ENCODE measurements around the gene ARID1B.

ARID1B gene

GRCh38 chr6:157226026-157226625 is 448.9 kb downstream of the ARID1B start:
- Histone ChIP-seq H3K27me3 (ENCODE audit: low read length) (no peaks in the 10 kb centered on the region), H3K9me3 (ENCODE audit: insufficient read depth, low read length) (no peaks in the 10 kb centered on the region), H3F3A (ENCODE audit: insufficient read depth) (no peaks in the 10 kb centered on the region), H3K79me2 (ENCODE audit: insufficient read depth, low read length) (no peaks in the 10 kb centered on the region), H3K9ac (ENCODE audit: low read length) (no peak overlapping the region), H3K27ac (ENCODE audit: low read depth, low read length) (no peak overlapping the region), H3K36me3 (ENCODE audit: low read length) (no peaks in the 10 kb centered on the region), H2AFZ (ENCODE audit: low read depth, low read length, severe bottlenecking) (no peak overlapping the region), H3K4me2 (ENCODE audit: low read depth, low read length, poor library complexity, severe bottlenecking) (no peak overlapping the region), H3K9me2 (replicated peaks; ENCODE audit: insufficient read depth, low read length) (no peaks in the 10 kb centered on the region), H3K4me3 (ENCODE audit: insufficient read depth, low read length, poor library complexity, severe bottlenecking) (no peak overlapping the region), H4K20me1 (ENCODE audit: low read depth, low read length) (no peaks in the 10 kb centered on the region)
- TF ChIP-seq CTCF (IDR thresholded peaks at IDR 0.05; ENCODE audit: insufficient read depth, low read length, poor library complexity, severe bottlenecking) (no peak), EZH2phosphoT487 (conservative IDR thresholded peaks at IDR 0.05; ENCODE audit: low read length) (no peak)

GRCh38 chr6:157226761-157227160 is 449.6 kb downstream of the ARID1B start:
- no peaks in the 10 kb centered on the region for H3K9me3 ChIP-seq (ENCODE audit: insufficient read depth, low read length)
- no peak overlapping the region for H2AFZ ChIP-seq (ENCODE audit: low read depth, low read length, severe bottlenecking)
- no peak overlapping the region for H3K4me2 ChIP-seq (ENCODE audit: low read depth, low read length, poor library complexity, severe bottlenecking)
- no peaks in the 10 kb centered on the region for H3K79me2 ChIP-seq (ENCODE audit: insufficient read depth, low read length)
- no peak overlapping the region for H3K9ac ChIP-seq (ENCODE audit: low read length)
- no peaks in the 10 kb centered on the region for H3F3A ChIP-seq (ENCODE audit: insufficient read depth)
- H4K20me1 ChIP-seq (ENCODE audit: low read depth, low read length): no peaks in the 10 kb centered on the region
- H3K27ac ChIP-seq (ENCODE audit: low read depth, low read length): no peak overlapping the region
- H3K27me3 ChIP-seq (ENCODE audit: low read length): no peaks in the 10 kb centered on the region
- no peak for TF ChIP-seq CTCF (IDR thresholded peaks at IDR 0.05; ENCODE audit: insufficient read depth, low read length, poor library complexity, severe bottlenecking)
- TF ChIP-seq EZH2phosphoT487 (conservative IDR thresholded peaks at IDR 0.05; ENCODE audit: low read length): no peak
- H3K36me3 ChIP-seq (ENCODE audit: low read length): no peaks in the 10 kb centered on the region
- no peak overlapping the region for H3K4me3 ChIP-seq (ENCODE audit: insufficient read depth, low read length, poor library complexity, severe bottlenecking)
- no peaks in the 10 kb centered on the region for H3K9me2 ChIP-seq (replicated peaks; ENCODE audit: insufficient read depth, low read length)

- no peaks in the 10 kb centered on the region for H3K27me3 ChIP-seq (ENCODE audit: low read length)
- H4K20me1 ChIP-seq (ENCODE audit: low read depth, low read length): no peaks in the 10 kb centered on the region
These were observed 450.3 kb downstream of the ARID1B start for GRCh38 chr6:157227202-157228166.

More at GRCh38 chr6:157227202-157228166, 450.3 kb downstream of the ARID1B start:
- Histone ChIP-seq H3K9ac (ENCODE audit: low read length) (no peak overlapping the region), H2AFZ (ENCODE audit: low read depth, low read length, severe bottlenecking) (no peak overlapping the region), H3K4me2 (ENCODE audit: low read depth, low read length, poor library complexity, severe bottlenecking) (no peak overlapping the region), H3K36me3 (ENCODE audit: low read length) (no peaks in the 10 kb centered on the region), H3F3A (ENCODE audit: insufficient read depth) (no peaks in the 10 kb centered on the region), H3K79me2 (ENCODE audit: insufficient read depth, low read length) (no peaks in the 10 kb centered on the region), H3K9me2 (replicated peaks; ENCODE audit: insufficient read depth, low read length) (no peaks in the 10 kb centered on the region), H3K9me3 (ENCODE audit: insufficient read depth, low read length) (no peaks in the 10 kb centered on the region), H3K27ac (ENCODE audit: low read depth, low read length) (no peak overlapping the region), H3K4me3 (ENCODE audit: insufficient read depth, low read length, poor library complexity, severe bottlenecking) (no peak overlapping the region)
- no peak for TF ChIP-seq EZH2phosphoT487 (conservative IDR thresholded peaks at IDR 0.05; ENCODE audit: low read length)
- TF ChIP-seq CTCF (IDR thresholded peaks at IDR 0.05; ENCODE audit: insufficient read depth, low read length, poor library complexity, severe bottlenecking): no peak
